Measurements from ENCODE around the gene PEAK1.
"Not testable (repeated sequence)": the region's sequence is repeated elsewhere in the genome, so short reads cannot be mapped to it uniquely, and the experiment has no call there.

The PEAK1 gene

GRCh38 chr15:77225088-77225487, 194.8 kb downstream of the PEAK1 start:
- no peak for DNase-seq

GRCh38 chr15:77224352-77224751, 195.6 kb downstream of the PEAK1 start:
- DNase-seq = no peak

- no peak for DNase-seq
Measured at GRCh38 chr15:77221708-77222107, 198.2 kb downstream of the PEAK1 start.

GRCh38 chr15:77221174-77221573, 198.7 kb downstream of the PEAK1 start:
- no peak for DNase-seq

- DNase-seq = no peak
Measured at GRCh38 chr15:77219841-77220240, 200.1 kb downstream of the PEAK1 start.

GRCh38 chr15:77209221-77209620, 210.7 kb downstream of the PEAK1 start:
- no peak for DNase-seq

- DNase-seq = no peak
Measured at GRCh38 chr15:77208241-77208640, 211.7 kb downstream of the PEAK1 start.

GRCh38 chr15:77201665-77202064, 218.2 kb downstream of the PEAK1 start:
- no peak for DNase-seq

GRCh38 chr15:77196381-77196780, 223.5 kb downstream of the PEAK1 start:
- DNase-seq = no peak

GRCh38 chr15:77195586-77195985, 224.3 kb downstream of the PEAK1 start:
- DNase-seq = no peak

- no peak for DNase-seq
Measured at GRCh38 chr15:77192451-77192850, 227.5 kb downstream of the PEAK1 start.

- no peak for DNase-seq
Measured at GRCh38 chr15:77191230-77191834, 228.6 kb downstream of the PEAK1 start.

- DNase-seq = no peak
Measured at GRCh38 chr15:77187751-77188464, 232.0 kb downstream of the PEAK1 start.

GRCh38 chr15:77186594-77187011, 233.3 kb downstream of the PEAK1 start:
- DNase-seq = no peak

GRCh38 chr15:77185242-77185785, 234.6 kb downstream of the PEAK1 start:
- no peak for DNase-seq

GRCh38 chr15:77184352-77184751, 235.6 kb downstream of the PEAK1 start:
- not testable (repeated sequence) for DNase-seq

GRCh38 chr15:77183066-77183465, 236.8 kb downstream of the PEAK1 start:
- DNase-seq = no peak

- no peak for DNase-seq
Measured at GRCh38 chr15:77181305-77182074, 238.4 kb downstream of the PEAK1 start.

- DNase-seq = no peak
Measured at GRCh38 chr15:77180757-77181156, 239.1 kb downstream of the PEAK1 start.

- DNase-seq = no peak
Measured at GRCh38 chr15:77180270-77180669, 239.6 kb downstream of the PEAK1 start.

- no peak for DNase-seq
Measured at GRCh38 chr15:77179541-77179998, 240.3 kb downstream of the PEAK1 start.

GRCh38 chr15:77178411-77178810, 241.5 kb downstream of the PEAK1 start:
- no peak for DNase-seq

- not testable (repeated sequence) for DNase-seq
Measured at GRCh38 chr15:77176148-77176547, 243.8 kb downstream of the PEAK1 start.

GRCh38 chr15:77173487-77173886, 246.4 kb downstream of the PEAK1 start:
- DNase-seq = no peak
